ENCODE measurements around the gene AOPEP.

GRCh38 chr9:94921656-94922055, 195.2 kb downstream of the AOPEP start:
- no peak for TF ChIP-seq POLR2A (IDR thresholded peaks at IDR 0.05; ENCODE audit: low read depth, low read length)
- TF ChIP-seq POLR2AphosphoS5 (IDR thresholded peaks at IDR 0.05; ENCODE audit: low read depth, low read length): no peak
- no peak for TF ChIP-seq TAF1 (IDR thresholded peaks at IDR 0.05; ENCODE audit: low read depth, low read length)

Measured in GM12891 (cell line).